Gastroesophageal sphincter (tissue), 4 donors: ENCODE results near the gene RASL10B. TPM values are rescaled to one million over a fixed set of nuclear protein-coding genes. Genes with fewer than 3 reads are reported as not detected.

Experiments used
- ATAC-seq: fragments of 150-250 bp; one replicate; pipeline ENCODE4 v1.9.1; 2016; ENCODE audit warnings: mild to moderate bottlenecking, moderate library complexity
- H3K27ac ChIP-seq, 4 donors: fragments of 200-600 bp; sonication (generic) in 3 of 4; 1 replicate in 3 of 4; 2 replicates in 1 of 4; pipeline ENCODE4 v1.5.1; 2016 to 2019
- H3K27me3 ChIP-seq: fragments of 200-600 bp; sonication (generic); one replicate; pipeline ENCODE4 v1.5.1; 2019
- H3K36me3 ChIP-seq, 2 donors: fragments of 200-600 bp; sonication (generic); one replicate each; pipeline ENCODE4 v1.5.1; 2019; ENCODE audit warnings: control low read depth in 1 of 2
- H3K4me1 ChIP-seq, 3 donors: fragments of 200-600 bp; sonication (generic); 1 replicate in 2 of 3; 2 replicates in 1 of 3; pipeline ENCODE4 v1.5.1; 2016 to 2019; ENCODE audit warnings: control low read depth in 2 of 3
- H3K4me3 ChIP-seq, 2 donors: fragments of 200-600 bp; sonication (generic); one replicate each; pipeline ENCODE4 v1.5.1; 2019; ENCODE audit warnings: mild to moderate bottlenecking in 1 of 2, moderate library complexity in 1 of 2
- H3K9me3 ChIP-seq, 3 donors: fragments of 200-600 bp; sonication (generic); one replicate each; pipeline ENCODE4 v1.5.1; 2017 to 2019; ENCODE audit warnings: control low read depth in 2 of 3
- EP300 ChIP-seq: sonication (generic); formaldehyde crosslinking; IDR thresholded peaks from one replicate; pipeline ENCODE4 v1.6.1; 2017; ENCODE audit warnings: antibody characterized with exemption, mild to moderate bottlenecking
- POLR2A ChIP-seq, 2 donors: fragments of 450-650 bp; IDR thresholded peaks; one replicate each; pipeline ENCODE4 v1.6.1; 2017; ENCODE audit warnings: antibody characterized with exemption in 2 of 2, mild to moderate bottlenecking in 2 of 2, moderate library complexity in 1 of 2
- POLR2AphosphoS5 ChIP-seq: sonication (generic); formaldehyde crosslinking; IDR thresholded peaks from one replicate; pipeline ENCODE4 v1.6.1; 2017; ENCODE audit warnings: antibody characterized with exemption
- WGBS, 2 donors: methylation state at CpG; one replicate each; pipeline ENCODE4 v1.1.5; 2018; ENCODE audit warnings: low coverage in 1 of 2; 5-methylcytosine and 5-hydroxymethylcytosine counted together
- total RNA-seq, 4 donors: library from RNA; depleted of rRNA; stranded (reverse); fragments of >200 nt; gene quantifications; one replicate each; pipeline ENCODE4 v1.1.0, GENCODE V29; 2016
- TF ChIP-seq, protein P1 (sequence below), 4 experiments: fragments of 200-600 bp in 2 of 4; fragments of 450-650 bp in 2 of 4; sonication (generic) in 1 of 4; IDR thresholded peaks; one replicate each; pipeline ENCODE4 v1.5.1; 2017 to 2019; ENCODE audit warnings: antibody characterized with exemption in 4 of 4, mild to moderate bottlenecking in 2 of 4, moderate library complexity in 2 of 4

The RASL10B gene
- total RNA-seq, 4 donors from 2014 or later = 4.2 to 25.9 (median 15.4) TPM

DNA sequence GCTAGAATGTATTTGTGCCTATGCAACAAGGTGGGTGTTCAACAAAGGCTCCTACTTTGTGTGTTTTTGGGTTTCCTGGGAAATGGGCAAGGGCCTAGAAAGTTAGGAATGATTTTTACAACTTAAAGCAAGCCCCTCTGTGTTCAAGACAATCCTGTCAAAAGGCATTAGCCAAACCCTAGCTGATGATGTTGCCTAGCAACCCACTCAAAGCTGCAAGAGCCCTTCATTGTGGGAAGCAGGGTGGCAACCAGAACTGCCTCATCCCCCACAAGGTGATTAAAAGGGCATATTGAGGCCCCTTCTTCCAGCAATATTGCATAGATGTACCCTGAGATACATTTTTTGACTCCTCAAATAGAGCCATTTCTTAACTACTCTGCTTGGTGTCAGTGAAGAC, 16.0 kb upstream of the RASL10B start:
- no peak for ATAC-seq
- Histone ChIP-seq H3K4me1 (peaks cover 6 to 71% (median 46%) of the 10 kb centered on the region in 3 donors), H3K27ac (peak overlapping the region; percentile 77 to 93 (median 82)), H3K9me3 (no peaks in the 10 kb centered on the region), H3K36me3 (peaks cover 4 to 66% of the 10 kb centered on the region in 2 donors), H3K27me3 (no peaks in the 10 kb centered on the region), H3K4me3 (no peak overlapping the region)
- no peak for TF ChIP-seq POLR2A (IDR thresholded peaks at IDR 0.05)
- TF ChIP-seq, protein P1, sequence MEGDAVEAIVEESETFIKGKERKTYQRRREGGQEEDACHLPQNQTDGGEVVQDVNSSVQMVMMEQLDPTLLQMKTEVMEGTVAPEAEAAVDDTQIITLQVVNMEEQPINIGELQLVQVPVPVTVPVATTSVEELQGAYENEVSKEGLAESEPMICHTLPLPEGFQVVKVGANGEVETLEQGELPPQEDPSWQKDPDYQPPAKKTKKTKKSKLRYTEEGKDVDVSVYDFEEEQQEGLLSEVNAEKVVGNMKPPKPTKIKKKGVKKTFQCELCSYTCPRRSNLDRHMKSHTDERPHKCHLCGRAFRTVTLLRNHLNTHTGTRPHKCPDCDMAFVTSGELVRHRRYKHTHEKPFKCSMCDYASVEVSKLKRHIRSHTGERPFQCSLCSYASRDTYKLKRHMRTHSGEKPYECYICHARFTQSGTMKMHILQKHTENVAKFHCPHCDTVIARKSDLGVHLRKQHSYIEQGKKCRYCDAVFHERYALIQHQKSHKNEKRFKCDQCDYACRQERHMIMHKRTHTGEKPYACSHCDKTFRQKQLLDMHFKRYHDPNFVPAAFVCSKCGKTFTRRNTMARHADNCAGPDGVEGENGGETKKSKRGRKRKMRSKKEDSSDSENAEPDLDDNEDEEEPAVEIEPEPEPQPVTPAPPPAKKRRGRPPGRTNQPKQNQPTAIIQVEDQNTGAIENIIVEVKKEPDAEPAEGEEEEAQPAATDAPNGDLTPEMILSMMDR (IDR thresholded peaks at IDR 0.05) = no peak
- no peak for TF ChIP-seq POLR2AphosphoS5
- TF ChIP-seq EP300 = no peak

DNA sequence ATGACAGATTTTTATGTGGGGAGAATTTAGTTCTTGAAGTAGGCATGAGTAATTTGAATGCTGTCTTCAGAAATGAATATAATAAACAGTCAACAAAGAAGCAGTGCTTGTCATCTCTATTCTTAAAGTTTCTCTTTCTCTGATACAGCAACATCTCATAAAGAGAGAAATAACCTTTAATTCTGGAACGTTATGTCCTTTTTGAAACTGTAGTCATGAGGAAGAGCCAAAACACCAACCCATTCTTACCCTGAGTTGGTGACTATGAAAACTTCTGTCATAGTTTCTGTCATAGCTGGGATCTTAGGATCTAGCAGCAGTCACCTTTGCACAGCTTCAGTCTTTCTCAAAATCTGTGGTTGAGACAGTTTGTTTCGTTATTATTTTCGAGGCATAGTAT, 15.3 kb upstream of the RASL10B start:
- no peaks in the 10 kb centered on the region for H3K27me3 ChIP-seq
- H3K4me1 ChIP-seq = peaks cover 6 to 71% (median 46%) of the 10 kb centered on the region in 3 donors
- no peak for ATAC-seq
- H3K9me3 ChIP-seq = no peaks in the 10 kb centered on the region
- H3K4me3 ChIP-seq = no peak overlapping the region
- TF ChIP-seq, protein P1 (IDR thresholded peaks at IDR 0.05) = no peak
- TF ChIP-seq POLR2AphosphoS5 = peak; percentile 79
- H3K27ac ChIP-seq = peak overlapping the region; percentile 77 to 93 (median 82)
- WGBS, 2 donors = 79 to 97% methylated on average over 3 of the region's 3 CpGs
- H3K36me3 ChIP-seq = peaks cover 0 to 64% of the 10 kb centered on the region in 2 donors

DNA sequence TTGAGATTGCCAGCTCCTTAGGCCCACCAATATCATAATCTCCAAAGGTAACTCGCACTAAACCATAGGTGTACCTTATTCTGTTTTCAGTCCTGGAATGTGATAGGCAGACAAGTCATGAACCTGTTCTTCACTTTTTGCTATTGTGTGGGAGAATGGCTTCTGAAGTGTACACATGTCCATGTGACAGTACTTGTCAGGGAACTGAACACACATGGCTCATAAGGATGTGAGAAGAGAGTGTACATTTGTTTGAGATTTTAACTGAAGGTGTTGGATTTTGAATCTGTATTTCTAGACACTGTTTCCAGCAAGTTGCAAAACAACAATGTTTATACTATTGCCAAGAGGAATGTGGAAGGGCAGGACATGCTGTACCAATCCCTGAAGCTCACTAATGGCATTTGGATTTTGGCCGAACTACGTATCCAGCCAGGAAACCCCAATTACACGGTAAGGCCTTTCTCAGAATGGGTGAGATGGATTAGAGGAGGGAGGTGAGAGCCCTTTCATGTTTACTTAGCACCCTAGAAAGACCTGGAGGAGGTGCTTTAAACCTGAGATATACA, 14.5 kb upstream of the RASL10B start:
- 31 to 32% methylated on average over 3 to 4 of the region's 4 CpGs for WGBS, 2 donors
- peak; percentile 88 for ATAC-seq
- Histone ChIP-seq H3K27me3 (no peaks in the 10 kb centered on the region), H3K36me3 (peaks cover 0 to 64% of the 10 kb centered on the region in 2 donors), H3K27ac (peak overlapping the region; percentile 77 to 93 (median 82)), H3K4me3 (no peak overlapping the region), H3K4me1 (peaks cover 6 to 69% (median 46%) of the 10 kb centered on the region in 3 donors), H3K9me3 (no peaks in the 10 kb centered on the region)
- TF ChIP-seq EP300 = peak; percentile 68
- no peak for TF ChIP-seq POLR2A (IDR thresholded peaks at IDR 0.05)
- peak; percentile 100 for TF ChIP-seq POLR2AphosphoS5
- TF ChIP-seq, protein P1 (IDR thresholded peaks at IDR 0.05) = no peak

DNA sequence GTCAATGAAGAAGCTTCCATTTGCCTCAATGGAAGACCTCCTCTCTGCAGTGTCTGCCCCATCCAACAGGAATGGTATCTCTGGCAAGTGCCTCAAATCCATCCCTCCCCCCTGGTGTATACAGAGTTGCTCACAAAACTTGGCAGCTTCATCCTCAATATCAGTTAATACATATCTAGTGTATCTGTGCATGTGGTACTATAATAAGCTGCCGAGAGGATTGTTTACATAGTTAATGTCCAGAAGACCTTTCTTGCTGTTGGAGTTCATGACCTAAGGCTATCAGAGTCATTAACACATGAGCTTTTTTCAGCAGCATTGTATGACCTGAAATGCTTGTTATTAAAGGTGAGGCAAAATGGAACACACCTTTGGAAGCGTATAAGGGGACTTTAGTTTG, 14.0 kb upstream of the RASL10B start:
- H3K27me3 ChIP-seq = no peaks in the 10 kb centered on the region
- H3K4me3 ChIP-seq = no peak overlapping the region
- peaks cover 0 to 63% of the 10 kb centered on the region in 2 donors for H3K36me3 ChIP-seq
- ATAC-seq = no peak
- no peak for TF ChIP-seq EP300
- no peak for TF ChIP-seq POLR2A (IDR thresholded peaks at IDR 0.05)
- TF ChIP-seq POLR2AphosphoS5 = no peak
- TF ChIP-seq, protein P1 (IDR thresholded peaks at IDR 0.05) = no peak
- H3K27ac ChIP-seq = peak overlapping the region; percentile 77 to 93 (median 82)
- peaks cover 6 to 64% (median 46%) of the 10 kb centered on the region in 3 donors for H3K4me1 ChIP-seq
- WGBS, 2 donors = 53 to 67% methylated on average over 2 of the region's 2 CpGs
- H3K9me3 ChIP-seq = no peaks in the 10 kb centered on the region

DNA sequence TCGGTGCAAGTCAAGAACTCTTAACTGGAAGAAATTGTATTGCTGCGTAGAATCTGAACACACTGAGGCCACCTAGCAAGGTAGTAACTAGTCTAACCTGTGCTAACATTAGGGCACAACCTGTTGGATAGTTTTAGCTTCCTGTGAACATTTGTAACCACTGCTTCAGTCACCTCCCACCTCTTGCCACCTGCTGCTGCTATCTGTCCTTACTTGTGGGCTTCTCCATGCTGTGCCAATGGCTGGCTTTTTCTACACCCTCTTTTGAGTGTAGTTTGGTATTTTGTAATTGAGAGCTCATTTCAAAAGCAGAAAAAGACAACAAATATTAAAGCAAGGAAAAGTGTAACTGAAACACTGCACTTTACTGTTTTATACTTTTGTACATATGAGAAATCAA, 7.7 kb upstream of the RASL10B start:
- H3K27ac ChIP-seq = no peak overlapping the region
- H3K27me3 ChIP-seq = no peaks in the 10 kb centered on the region
- H3K9me3 ChIP-seq = no peaks in the 10 kb centered on the region
- no peak for TF ChIP-seq EP300
- no peak for TF ChIP-seq POLR2AphosphoS5
- TF ChIP-seq, protein P1 (IDR thresholded peaks at IDR 0.05) = no peak
- no peak for TF ChIP-seq POLR2A (IDR thresholded peaks at IDR 0.05)
- no peak overlapping the region for H3K4me3 ChIP-seq
- no peak for ATAC-seq
- 100% methylated on average over 1 to 2 of the region's 2 CpGs for WGBS, 2 donors
- H3K36me3 ChIP-seq = peaks cover 0 to 73% of the 10 kb centered on the region in 2 donors
- peaks cover 8 to 38% (median 13%) of the 10 kb centered on the region in 3 donors for H3K4me1 ChIP-seq
